GM18508 (cell line): ENCODE measurements around the gene OTOA.
"Not testable (repeated sequence)": the region's sequence is repeated elsewhere in the genome, so short reads cannot be mapped to it uniquely, and the experiment has no call there.

Experiments used
- ATAC-seq: cut with Tn5 transposase; IDR thresholded peaks from one replicate; pipeline ENCODE4 v1.9.1; 2021; ENCODE audit warnings: moderate number of reproducible peaks; ENCODE audit not compliant: insufficient read depth, unreplicated experiment

OTOA gene

GRCh38 chr16:21666772-21667171, 3.0 kb downstream of the OTOA start:
- ATAC-seq, result no peak

GRCh38 chr16:21667575-21667974, 3.8 kb downstream of the OTOA start:
- ATAC-seq, result no peak

- no peak for ATAC-seq
These were observed 9.7 kb downstream of the OTOA start for GRCh38 chr16:21673469-21673868.

GRCh38 chr16:21674456-21674855, 10.7 kb downstream of the OTOA start:
- not testable (repeated sequence) for ATAC-seq

- not testable (repeated sequence) for ATAC-seq
These were observed 16.9 kb downstream of the OTOA start for GRCh38 chr16:21680714-21681113.

GRCh38 chr16:21683184-21683583, 19.4 kb downstream of the OTOA start:
- no peak for ATAC-seq

GRCh38 chr16:21684199-21684598, 20.4 kb downstream of the OTOA start:
- ATAC-seq, result no peak

GRCh38 chr16:21685034-21685455, 21.3 kb downstream of the OTOA start:
- no peak for ATAC-seq

- no peak for ATAC-seq
These were observed 25.3 kb downstream of the OTOA start for GRCh38 chr16:21689107-21689506.

- not testable (repeated sequence) for ATAC-seq
These were observed 27.2 kb downstream of the OTOA start for GRCh38 chr16:21690967-21691366.

- ATAC-seq, result no peak
These were observed 30.8 kb downstream of the OTOA start for GRCh38 chr16:21694609-21695008.

- no peak for ATAC-seq
These were observed 33.3 kb downstream of the OTOA start for GRCh38 chr16:21697032-21697431.

- no peak for ATAC-seq
These were observed 34.6 kb downstream of the OTOA start for GRCh38 chr16:21698169-21699032.

GRCh38 chr16:21701271-21701670, 37.5 kb downstream of the OTOA start:
- no peak for ATAC-seq

GRCh38 chr16:21702276-21702675, 38.5 kb downstream of the OTOA start:
- ATAC-seq, result no peak

- ATAC-seq, result no peak
These were observed 39.4 kb downstream of the OTOA start for GRCh38 chr16:21703156-21703555.

- ATAC-seq, result peak; percentile 76
These were observed 39.9 kb downstream of the OTOA start for GRCh38 chr16:21703589-21704174.

GRCh38 chr16:21704266-21704665, 40.5 kb downstream of the OTOA start:
- ATAC-seq, result no peak

GRCh38 chr16:21704733-21705132, 41.0 kb downstream of the OTOA start:
- ATAC-seq, result no peak

- no peak for ATAC-seq
These were observed 44.9 kb downstream of the OTOA start for GRCh38 chr16:21708533-21709115.

- ATAC-seq, result no peak
These were observed 47.2 kb downstream of the OTOA start for GRCh38 chr16:21710938-21711337.
